NCI-H1417 treated with DMSO at 0.1 percent for 48 hours (cell line): ENCODE measurements around the gene ELFN2.
"Not testable (repeated sequence)": the region's sequence is repeated elsewhere in the genome, so short reads cannot be mapped to it uniquely, and the experiment has no call there.

Experiments used
- DNase-seq: peaks from one replicate; lab custom pipeline; 2025; lab: John Stamatoyannopoulos, UW

Gene ELFN2

DNA sequence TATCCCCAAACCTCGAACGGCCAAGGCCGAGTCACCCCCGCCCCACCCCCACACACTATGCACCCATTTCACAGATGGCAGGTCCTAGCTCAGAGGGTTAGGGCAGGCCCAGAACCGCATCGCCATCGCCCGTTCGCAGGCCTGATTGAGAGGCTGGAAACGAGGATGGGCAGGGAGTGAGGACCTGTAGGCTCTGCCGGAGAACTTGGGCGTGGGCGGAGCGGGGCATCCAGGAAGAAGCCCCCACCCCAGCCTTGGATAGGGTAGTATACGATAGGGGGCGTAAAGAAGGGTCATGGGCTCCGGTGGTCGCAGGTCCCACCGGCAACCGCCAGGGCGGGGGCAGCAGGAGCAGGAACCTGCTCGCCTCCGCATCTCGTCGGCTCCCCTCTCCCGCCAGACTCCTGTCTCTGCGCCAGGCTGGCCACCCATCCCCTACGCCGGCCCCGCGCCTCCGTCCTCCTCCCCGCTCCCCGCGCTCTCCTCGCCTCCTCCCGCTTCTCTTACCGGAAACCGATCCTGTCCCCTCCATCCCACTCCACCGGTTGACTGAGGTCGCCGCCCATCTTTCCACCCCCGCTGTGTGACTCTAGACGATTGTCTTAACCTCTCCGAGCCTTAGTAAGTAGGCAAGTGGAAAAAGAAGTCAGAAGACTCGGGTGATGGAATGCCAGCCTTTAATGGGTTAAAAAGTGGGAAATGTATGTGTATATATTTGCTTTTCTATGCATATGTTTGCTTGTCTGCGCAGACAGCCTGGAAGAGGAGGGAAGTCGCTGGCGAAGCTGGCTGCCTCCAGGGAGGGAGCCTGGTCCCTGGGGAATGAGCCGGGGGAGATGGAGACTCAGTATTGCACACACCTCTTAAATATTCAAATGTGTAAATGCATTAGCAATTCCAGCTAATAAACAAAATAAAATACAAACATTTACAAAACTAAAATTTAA lies 92.1 kb downstream of the ELFN2 start:
- no peak for DNase-seq

- DNase-seq = no peak
These were observed 92.8 kb downstream of the ELFN2 start for GRCh38 chr22:37334461-37334858.

DNA sequence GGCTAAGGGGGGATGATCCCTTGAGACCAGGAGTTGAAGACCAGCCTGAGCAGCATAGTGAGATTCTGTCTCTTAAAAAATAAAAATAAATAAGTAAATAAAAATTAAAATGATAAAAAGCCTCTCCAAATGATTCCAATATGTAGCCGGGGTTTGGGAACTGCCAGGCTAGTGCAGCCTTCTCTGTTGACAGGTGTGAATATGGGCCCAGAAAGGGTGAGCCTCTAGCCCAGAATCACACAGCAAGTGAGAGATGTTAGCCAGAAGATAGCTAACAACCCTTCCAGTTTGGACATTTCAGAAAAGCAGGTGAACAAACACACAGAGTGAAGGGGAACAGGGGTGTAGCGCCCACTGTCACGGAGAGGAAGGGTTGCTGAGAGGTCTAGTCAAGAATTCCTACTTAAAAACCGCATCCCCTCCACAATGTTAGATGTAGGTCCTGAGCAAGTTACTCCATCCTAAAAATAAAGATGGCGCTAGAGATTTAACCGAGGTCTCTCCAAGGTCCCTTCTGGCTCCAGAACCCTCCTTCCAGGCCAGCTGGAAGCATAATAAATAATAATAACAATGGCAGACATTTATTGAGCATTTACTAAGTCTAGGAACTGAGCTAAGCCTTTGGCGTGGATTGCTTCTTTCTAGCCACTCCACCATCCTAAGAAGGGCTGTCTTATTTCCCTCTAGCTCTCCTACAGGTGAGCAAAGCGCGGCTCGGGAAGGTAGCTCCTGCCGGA lies 93.4 kb downstream of the ELFN2 start:
- DNase-seq = no peak

GRCh38 chr22:37331856-37332536 lies 95.3 kb downstream of the ELFN2 start:
- DNase-seq = no peak

DNA sequence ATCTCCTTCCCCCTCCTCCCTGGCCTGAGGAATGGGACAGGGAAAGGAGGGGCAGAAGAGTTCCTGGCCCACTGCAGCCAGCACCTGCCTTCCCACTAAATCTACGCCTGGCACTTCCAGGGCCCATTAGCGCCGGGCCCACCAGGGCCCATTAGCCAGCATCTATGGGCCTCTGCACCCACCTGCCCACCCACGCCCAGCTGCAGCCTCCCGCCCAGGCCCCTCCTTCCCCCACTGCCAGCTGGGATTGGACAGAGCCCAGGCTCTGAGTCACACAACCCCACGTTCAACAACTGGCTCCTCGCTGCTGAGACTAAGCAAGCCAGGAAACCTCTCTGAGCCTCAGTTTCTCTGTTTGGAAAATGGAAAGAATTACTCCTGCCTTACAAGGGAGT lies 96.2 kb downstream of the ELFN2 start:
- no peak for DNase-seq

- no peak for DNase-seq
These were observed 96.9 kb downstream of the ELFN2 start for GRCh38 chr22:37330200-37331033.

GRCh38 chr22:37329238-37330140 lies 97.8 kb downstream of the ELFN2 start:
- DNase-seq = no peak

- DNase-seq = not testable (repeated sequence)
These were observed 98.6 kb downstream of the ELFN2 start for GRCh38 chr22:37328538-37329237.

- no peak for DNase-seq
These were observed 99.3 kb downstream of the ELFN2 start for GRCh38 chr22:37328017-37328416.

- DNase-seq = no peak
These were observed 100.6 kb downstream of the ELFN2 start for GRCh38 chr22:37326726-37327125.

DNA sequence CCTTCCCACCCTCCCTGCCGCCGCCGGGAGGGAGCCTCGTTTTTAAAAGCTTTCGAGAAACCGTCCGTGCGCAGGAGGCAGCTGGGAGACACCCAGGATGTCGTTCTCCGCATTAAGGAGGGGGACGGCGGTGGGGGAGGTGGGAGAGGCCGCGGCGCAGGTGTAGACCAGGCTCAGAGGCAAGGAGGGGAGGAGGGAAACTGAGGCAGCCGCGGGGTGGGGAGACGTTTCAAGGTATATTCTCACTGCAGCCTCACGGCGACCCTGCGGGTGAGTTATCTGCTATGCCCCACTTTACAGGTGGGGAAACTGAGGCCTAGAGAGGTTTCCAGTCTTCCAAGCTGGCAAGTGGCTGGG lies 102.3 kb downstream of the ELFN2 start:
- DNase-seq = no peak

DNA sequence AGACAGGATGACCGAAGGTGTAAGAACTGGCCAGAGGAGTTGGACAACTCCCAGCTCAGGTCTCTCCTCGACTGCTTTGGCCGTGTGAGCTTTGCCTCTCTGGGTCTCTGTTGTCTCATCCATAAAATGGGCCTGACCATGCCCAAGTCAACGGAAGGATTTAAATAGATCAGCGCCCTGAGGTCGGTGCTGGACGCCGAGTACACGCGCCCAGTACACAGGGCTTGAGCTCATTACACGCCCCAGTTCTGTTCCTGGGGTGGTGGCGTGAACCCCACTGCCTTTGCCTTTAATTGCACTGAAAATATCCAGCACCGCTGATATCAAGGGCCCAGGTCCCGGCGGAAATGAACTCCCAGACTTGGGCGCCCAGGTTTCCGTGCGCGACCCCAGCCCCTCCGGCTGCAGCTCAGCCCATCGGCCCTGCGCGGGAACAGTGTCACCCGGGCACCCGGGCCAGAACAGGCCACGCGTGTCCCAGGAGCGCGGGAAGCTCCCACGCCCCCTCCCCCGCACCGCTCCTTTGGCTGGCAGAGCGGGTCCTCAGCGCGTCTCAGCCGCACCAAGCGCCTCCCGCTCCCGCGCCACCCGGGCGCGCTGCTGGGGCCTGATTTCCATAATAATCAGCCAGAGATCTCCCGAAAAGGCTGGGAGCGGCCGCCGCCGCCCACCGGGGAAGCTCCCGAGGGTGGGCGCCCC lies 102.8 kb downstream of the ELFN2 start:
- no peak for DNase-seq

GRCh38 chr22:37320726-37321677 lies 106.3 kb downstream of the ELFN2 start:
- no peak for DNase-seq

DNA sequence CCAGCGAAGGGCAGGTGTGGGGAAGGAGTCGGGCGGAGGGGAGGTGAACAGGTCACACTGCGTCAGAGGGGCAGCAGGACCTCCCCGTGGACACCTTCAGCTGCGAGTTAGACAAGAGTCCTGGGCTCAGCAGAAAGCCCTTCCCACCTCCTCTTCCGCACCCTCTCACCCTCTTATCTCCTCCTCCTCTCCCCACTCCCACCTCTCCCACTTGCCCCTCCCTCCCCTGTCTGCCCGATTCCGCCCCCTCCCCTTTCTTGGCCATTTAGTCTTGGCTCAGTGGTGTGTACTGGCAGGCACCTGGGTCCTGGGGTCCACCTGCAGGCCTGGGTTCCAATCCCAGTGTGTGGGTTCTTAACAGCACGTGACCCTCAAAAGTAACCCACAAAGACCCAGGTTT lies 107.8 kb downstream of the ELFN2 start:
- DNase-seq = no peak

DNA sequence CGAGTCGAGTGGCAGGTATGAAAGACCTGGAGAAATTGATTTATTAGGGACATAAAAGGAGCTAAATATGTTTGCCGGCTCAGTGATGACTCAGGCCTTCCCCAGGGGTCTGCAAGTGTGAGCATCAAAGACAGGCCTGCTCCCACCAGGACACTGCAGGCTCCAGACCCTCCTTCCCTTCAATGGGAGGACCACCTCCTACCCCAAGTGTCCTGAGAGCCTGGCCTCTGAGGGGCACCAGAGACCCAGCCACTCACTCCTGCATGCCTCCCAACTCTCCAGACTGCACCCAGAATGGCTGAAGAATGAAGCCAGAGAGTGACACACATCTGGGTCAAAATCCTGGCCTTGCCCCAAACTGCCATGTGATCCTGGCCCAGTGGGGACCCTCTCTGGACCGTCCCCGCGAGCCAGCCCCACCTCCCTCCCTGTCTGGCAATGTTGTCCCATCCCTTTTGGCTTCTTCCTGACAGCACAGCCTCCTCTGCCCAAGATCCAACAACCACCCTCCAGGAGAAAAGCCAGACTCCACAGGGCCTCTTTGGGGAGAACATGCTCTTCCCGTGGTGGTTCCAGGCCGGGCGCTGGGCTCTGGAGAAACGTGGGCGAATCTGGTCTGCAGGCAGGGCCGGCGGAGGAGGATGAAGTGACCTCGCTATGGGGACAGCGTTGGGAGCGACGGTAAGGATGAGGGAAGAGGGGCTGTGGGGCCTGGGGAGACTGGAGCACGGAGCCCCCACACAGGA lies 108.7 kb downstream of the ELFN2 start:
- DNase-seq = no peak
